Left kidney (tissue), 2 donors: ENCODE data around the gene POLR2L. TPM values are rescaled to one million over a fixed set of nuclear protein-coding genes. Genes with fewer than 3 reads are reported as not detected.
A peak's percentile ranks its signal among the peaks of the same experiment; 100 is the strongest.

Source experiments
- DNase-seq: peaks from one replicate; pipeline ENCODE4 v3.0.0-alpha.2; 2013
- polyA plus RNA-seq: library from polyadenylated mRNA; unstranded; fragments of 120-200 nt; gene quantifications from one replicate; pipeline ENCODE4 v1.2.1, GENCODE V29; 2013; ENCODE audit not compliant: insufficient read length

POLR2L gene
- polyA plus RNA-seq, 1 donor, result 71.9 TPM

DNA sequence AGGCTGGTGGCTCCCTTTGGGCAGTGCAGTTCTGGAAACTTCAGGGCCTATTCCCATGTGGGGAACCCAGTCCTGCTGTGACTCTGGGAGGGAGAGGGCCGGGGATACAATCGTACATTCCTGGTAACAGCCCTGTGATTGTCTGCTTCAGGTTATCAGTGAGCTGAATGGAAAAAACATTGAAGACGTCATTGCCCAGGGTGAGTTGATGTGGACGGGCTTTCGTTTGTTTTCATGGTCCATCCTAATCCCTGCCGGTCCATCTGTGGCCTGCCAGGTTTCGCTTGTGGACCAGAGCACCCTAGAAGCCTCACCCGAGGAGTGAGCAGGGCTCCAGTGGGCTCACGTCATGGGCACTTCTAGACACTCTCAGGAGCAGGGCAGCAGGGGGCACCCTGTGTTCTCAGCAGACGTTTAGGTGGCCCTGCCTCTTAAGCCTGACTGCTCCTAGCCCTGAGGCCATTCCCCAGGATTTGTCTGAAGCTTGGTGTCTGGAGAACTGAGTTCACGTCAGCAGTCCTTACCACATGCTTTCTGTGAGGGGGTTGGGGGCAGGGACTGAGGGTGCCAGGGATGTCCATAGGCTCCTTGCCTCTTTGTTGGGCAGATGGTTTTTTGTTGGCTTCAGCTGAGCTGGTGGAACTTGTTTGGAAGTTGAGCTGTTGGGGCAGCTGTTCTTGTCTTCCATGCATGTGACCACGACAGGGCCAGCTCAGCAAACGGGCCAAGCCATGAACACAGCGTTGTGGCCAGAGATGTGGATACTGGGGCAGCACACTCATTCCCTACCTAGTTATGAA, 30.7 kb downstream of the POLR2L start:
- no peak for DNase-seq

DNA sequence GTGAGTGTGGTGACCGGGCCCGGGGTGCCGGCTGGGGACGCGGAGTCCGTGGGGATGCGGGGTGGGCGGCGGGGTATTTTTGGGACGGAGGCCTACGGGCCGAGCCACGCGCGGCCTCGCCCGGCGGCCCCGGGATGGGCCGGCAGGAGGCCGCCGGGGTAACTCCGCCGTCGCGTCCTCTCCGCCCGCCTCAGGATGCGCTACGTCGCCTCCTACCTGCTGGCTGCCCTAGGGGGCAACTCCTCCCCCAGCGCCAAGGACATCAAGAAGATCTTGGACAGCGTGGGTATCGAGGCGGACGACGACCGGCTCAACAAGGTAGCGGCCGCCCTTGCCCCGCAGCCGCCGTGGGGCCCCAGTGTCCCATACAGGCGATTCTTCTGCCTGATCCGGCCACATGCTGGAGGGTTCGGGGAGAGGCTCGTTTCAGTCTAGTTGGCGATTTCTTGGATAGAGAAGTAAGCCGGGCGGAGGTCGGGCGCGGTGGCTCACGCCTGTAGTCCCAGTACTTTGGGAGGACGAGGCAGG, 32.2 kb downstream of the POLR2L start:
- DNase-seq, result no peak

DNA sequence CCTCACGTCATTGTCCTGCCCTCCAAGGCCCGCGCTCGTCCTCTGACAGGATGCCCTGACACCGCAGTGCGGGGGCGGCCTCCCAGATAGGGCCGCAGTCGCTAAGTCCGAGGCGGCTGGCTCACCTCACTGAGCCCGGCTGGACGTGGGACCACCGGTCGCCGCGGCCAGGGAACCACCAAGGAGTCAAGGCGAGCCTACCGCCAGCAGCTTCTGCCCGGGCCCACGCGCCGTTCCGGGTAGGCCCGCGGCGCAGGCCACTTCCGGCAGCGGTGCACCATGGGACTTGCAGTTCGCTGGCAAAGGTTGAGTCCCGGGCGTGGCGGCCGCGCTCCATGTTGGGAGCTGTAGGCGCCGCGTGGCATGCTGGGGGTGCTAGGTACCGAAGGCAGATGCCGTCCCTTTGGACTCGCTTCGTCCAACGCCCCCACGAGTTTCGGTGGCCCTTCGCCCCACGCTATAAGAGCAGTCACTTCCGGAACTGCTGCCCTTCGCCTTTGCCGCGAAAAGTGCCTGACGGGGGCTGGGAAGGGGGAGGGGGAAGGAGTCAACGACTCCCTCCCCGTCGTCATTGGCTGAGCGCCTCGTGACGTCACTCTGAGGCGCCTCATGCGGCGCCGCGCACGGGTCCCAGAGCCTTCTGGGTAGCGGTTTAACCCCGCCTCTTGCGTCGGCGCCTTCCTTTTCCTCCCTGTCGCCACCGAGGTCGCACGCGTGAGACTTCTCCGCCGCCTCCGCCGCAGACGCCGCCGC, 32.9 kb downstream of the POLR2L start, which contains the start of gene RPLP2:
Gene RPLP2 (plus strand): TSS at position 681 of the 753 bp plus-strand sequence. CDS start 268 bp downstream, outside the sequence.
- DNase-seq, result peak; percentile 98

DNA sequence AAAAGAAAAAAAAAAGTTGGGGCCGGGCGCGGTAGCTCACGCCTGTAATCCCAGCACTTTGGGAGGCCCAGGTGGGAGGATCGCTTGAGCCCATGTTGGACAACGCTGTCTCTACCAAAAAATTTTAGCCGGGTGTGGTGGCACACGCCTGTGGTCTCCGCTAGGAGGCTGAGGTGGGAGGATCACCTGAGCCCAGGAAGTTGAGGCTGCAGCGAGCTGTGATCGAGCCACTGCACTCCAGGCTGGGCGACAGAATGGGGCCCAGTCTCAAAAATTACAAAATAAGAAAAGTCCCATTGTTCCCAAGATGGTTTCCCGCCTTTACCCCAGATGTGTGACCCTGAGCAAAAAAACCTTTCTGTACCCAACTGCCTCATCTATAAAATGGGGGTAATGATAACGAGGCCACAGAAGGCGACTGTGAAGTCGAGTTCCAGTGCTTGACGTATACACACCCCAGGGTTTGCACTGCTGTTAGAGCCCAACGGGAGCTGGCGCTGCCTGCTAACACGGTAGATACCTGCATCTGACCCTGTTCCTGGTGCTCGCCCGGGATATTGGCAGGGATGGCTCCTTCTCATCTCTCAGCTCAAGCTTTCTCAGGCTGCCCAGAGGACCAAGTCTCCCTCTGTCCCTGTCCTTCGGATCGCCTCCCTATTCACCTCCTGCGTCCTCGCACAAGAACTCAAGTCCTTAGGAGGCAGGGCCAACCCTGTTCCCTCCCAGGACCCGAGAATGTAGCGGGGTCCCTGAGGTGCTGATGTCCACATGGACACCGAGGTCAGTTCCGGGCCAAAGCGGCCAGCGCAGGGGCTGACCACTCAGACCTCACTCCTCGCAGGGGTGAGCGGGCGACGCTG, 33.7 kb downstream of the POLR2L start:
- DNase-seq, result no peak

DNA sequence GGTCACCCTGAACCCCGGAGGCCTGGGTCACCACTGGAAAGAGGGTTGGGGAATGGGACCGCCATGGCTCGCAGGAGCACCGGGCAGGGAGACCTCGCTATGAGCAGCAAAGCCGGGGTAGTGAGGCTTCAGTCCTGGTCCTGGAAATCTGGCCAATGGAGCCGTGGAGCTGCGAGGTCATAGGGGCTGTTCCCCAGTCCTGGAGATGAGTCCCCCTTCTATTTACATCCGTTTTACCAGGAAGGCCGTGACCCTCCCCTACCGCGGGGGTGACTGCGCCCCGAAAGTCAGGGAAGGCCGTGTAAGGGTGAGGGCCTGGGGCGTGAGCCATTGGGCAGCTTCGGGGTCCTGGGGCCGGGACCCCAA, 37.7 kb downstream of the POLR2L start:
- DNase-seq, result no peak

DNA sequence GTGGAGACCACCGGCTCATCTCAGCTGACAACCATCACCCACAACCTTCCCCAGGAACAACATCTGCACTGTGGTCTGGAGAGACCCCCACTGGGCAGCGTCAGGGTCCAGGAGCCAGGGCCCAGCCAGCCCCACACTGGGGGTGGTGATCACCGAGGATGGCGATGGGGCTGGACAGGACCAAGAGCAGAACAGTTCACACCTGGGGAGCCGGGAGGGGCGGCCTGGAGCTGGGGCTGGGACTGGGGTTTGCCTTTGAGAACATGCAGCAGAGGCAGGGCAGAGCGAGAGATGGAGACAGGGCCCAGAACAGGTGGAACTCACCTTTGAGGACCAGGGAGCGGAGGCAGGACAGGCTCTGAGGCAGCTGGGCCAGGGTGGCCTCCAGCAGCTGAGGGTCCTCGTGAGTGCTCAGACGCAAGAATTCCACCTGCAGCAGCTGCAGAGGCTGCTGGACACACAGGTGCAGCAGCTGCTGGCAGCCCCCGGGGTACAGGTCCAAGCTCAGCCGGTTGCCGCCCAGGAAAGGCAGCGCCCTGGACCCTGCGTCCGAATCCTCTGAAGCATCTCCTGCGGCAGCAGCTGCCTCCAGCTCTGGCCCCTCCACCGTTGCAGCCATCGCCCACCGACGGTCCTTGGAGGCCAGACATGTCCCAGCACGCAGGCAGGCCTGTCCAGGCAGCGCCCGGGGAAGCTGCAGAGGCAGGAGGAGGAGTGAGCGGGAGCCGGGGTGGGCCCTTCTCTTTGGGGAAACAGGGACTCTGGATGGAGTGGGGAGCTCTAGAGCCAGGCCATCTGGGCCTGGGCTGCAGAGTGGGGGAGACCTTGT, 38.3 kb downstream of the POLR2L start:
- DNase-seq, result no peak

DNA sequence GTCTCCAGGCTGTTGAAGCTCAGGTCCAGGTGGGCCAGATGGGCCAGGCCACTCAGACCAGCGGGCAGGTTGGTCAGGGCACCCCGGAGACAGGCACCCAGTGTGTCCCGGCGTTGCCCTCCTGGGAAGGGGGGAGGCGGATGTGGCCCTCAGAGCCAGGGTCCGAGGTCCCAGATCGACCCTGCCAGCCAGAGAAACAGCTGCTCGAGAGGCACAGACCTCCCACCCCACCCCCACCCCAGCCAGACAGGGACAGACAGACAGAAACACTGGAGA, 38.9 kb downstream of the POLR2L start:
- no peak for DNase-seq

DNA sequence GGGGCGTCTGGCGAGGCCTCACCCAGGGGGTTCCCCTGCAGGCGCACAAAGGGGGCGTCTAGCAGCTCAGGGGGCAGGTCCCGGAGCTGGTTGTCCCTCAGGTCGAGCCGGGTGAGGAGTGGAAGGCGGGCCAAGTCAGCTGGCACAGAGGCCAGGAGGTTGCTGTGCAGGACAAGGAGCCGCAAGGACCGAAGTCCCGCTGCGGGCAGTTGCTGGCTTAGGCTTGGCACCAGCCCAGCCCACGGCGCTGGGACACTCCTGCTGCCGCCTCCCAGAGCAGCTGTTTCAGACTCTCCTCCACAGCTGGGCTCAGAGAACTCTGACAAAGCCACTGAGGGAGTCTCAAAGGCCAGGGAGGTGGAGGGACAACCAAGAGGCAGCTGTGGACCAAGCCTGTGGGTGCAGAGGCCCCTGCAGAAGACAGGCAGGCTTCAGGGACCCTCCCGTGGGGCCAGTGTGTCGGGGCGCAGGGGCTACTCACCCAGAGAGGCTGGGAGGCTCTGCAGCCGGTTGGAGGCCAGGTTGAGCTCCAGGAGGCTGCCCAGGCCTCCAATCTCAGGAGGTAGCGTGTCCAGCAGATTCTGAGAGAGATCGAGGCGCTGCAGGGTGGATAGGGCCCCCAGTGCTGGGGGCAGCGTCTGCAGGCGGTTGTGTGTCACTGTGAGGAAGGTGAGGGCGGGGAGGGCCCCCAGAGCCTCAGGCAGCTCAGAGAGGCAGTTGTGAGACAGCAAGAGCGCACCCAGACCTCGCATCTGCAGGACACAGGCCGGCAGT, 39.4 kb downstream of the POLR2L start:
- DNase-seq, result no peak

DNA sequence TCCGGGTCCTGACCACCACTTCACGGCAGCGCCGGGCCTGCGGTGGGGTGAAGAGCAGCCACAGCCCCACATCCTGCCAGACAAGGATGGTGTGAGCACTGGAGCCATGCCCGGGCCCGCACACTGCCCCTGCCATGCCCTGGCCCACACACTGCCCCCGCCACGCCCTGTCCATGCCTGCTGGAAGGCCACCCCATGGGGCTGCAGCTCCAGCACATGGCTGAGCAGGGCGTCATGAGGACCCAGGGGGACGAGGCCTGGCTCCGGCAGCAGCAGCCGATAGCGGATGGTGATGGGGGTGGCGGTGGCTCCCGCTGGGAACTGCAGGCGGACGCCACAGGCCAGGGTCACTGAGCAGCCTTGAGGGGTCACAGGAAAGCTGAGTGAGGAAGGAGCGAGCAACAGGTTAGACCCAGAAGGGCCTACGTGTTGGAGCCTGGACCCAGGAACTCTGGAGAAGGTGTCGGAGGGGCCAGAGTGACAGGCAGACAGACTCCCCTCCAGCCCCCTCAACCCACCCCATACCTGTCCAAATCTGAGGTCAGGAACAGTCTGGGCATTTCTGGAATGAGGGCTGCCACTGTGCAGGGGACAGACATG, 40.2 kb downstream of the POLR2L start:
- no peak for DNase-seq

DNA sequence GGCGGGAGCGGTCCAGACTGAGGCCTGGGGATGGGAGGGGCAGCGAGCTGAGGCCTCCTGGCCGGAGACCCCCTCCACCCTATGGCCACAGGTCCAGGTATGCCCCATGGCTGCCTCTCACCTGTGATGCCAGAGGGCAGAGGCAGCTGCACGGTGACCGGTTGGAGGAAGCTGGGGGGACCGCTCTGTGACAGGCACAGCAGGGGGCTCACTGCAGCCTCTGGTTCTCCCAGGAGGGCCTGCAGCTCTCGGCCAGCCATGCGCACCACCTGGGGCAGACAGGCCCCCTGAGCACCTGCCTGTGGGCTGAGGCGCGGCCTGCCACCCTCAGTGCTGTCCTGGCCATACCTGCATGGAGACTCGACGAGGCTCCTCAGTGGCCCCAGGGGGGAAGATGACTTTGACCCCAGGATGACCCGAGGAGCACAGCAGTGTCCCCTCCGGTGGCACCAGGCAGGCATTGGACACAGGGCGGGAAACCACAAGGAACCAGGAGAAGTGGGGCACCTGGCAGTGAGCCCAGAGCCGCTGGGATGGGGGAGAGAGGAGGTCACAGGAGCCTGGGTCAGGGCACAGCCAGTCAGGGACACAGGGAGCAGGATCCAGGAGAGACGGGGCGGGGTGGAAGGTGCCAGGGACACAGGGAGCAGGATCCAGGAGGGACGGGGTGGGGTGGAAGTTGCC, 41.1 kb downstream of the POLR2L start:
- DNase-seq, result no peak

DNA sequence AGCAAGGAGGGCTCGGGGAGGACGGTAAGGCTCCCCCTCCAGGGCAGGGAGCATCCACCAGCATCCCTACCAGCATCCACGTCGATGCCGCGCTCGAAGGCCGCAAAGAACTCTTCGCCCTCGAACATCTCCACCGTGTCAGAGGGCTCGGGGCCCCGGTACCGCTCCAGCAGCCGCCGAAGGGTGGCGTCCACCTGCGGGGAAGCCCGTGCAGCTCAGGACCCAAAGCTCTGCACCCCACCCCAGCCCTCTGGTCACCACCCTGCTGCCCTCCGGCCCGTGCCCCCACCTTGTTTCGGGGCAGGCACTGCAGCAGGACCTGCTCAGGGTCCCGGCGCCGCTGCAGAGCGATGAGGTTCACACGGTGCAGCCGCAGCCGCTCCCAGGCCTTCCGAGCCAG, 41.9 kb downstream of the POLR2L start:
- no peak for DNase-seq

DNA sequence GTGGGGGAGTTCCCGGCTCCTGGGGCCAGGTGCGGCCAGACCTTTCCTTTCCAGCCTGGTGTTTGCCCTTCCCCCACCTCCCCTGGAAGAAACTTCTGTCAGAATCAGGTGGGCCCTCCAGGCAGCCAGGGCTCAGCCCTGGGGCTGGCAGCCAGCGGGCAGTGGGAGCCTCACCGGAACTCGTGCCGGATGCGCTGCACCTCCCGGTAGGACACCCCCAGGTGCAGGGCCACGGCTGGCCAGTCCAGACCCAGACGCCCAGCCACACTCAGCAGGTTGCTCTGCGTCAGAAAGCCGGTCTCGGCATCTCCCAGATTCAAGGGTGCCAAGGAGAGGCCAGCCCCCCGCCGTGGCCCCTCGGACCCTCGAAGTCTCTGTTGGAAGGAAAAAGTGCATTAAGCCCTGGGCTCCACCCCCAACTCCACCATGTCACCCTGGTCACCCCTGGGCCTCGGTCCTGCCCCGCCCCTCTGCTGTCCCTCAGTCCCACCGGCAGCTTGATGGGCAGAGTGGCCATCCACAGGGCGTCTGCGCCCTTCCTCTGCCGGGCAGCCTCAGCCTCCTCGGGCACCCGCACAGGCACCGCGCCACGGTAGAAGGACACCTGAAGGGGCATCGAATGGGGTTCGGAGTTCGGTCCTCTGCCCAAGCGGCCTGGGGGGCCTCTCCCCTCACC, 42.5 kb downstream of the POLR2L start:
- DNase-seq, result no peak

DNA sequence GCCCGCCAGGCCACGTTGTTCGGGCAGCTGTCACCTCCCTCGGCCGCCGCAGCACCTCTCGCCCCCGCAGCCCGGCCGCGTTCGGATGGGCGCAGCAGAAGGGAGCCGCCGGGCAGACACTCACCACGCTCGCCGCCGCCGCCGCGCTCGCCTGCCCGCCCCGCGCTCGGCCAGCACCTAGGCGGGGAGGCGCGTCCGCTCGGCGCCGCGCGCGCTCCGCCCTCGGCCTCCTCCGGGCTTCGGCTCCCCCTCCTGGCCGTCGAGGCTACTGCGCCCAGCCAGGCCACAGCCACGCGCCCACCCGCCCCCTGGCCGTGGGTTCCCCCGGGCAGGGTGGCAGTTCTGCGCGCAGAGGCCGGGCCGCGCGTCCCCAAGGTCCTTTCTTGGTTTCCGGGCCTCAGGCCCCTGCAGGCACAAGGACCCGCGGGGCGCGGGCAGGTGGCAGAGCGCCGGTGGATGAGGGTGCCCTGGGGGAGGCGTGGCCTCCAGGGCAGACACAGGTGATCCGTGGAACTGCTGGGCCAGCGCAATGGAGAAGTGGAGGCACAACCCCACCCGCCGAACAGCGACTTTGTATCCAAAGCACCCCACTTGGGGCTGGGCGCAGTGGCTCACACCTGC, 44.1 kb downstream of the POLR2L start, which contains the start of gene SLC25A22:
Gene SLC25A22 (minus strand): TSS at position 189 of the 621 bp plus-strand sequence. CDS start 3,275 bp downstream, outside the sequence.
- no peak for DNase-seq

DNA sequence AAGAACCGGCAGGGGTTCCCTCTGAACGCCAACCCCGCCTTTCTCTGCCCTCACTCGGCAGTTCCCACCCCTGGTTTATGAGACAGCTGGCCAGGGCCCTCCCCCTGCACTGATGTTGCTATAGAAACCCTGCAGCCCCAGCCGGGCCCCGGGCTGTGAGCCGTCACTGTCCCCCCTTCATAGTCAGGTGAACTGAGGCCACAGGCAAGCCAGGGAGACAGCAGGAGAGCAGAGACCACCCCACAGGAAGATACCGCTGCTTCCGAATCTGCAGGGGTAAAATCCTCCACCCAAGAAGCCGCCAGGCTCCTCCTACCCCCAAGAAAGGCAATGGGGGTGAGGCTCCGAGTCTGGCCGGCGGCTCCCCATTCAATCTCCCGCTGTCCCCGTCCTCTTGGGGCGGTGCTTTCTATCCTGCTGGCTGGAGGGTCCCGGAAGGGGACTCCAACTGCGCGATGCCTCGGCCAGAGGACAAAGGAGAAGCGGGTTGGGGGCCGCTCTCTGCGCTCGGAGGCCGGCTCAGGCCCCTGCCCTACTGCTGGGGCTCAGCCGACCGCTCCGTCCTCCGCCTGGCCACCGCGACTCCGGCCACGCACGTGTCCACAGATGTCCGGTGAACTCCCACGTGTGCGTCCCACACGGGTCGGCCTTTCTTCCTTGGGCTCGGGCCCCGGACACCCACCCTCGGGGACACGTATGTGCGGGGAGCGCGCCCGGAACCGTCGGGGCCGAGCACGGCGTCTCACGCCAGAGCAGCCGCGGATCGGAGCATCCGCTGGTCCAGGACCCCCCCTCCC, 44.8 kb downstream of the POLR2L start:
- no peak for DNase-seq

DNA sequence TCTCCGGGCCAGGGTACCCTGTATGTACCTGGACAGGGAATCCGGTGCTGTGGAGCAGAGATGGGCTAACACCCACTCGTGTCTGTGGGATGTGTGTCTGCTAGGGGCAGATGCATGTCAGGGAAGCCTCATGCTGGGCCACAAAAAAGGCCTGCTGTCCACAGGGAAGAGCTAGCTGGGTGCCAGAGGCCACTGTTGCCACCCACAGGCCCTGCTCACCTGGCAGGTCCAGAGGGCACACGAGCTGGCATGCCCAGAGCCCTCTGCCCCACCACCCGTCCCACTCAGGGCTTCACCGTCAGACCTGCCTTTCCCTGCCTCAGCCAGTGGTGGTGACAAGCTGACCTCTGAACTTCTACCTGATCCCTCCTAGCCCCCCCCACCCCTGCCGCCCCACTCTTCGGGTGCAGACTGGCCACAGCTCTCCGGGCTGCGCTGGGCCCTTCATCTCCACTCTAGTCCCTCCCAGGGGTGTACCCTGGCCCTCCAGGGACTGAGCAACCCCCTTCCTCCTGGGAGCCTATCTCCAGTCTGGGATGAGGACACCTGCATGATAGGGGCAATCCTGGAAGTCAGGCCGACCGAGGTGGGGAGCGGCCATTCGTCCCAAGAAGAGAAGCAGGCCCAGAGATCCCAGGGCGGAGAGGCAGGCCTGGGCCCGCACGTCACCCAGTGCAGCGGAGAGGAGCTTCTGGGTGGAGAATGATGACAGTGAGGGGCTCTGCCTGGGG, 45.6 kb downstream of the POLR2L start:
- DNase-seq, result no peak

DNA sequence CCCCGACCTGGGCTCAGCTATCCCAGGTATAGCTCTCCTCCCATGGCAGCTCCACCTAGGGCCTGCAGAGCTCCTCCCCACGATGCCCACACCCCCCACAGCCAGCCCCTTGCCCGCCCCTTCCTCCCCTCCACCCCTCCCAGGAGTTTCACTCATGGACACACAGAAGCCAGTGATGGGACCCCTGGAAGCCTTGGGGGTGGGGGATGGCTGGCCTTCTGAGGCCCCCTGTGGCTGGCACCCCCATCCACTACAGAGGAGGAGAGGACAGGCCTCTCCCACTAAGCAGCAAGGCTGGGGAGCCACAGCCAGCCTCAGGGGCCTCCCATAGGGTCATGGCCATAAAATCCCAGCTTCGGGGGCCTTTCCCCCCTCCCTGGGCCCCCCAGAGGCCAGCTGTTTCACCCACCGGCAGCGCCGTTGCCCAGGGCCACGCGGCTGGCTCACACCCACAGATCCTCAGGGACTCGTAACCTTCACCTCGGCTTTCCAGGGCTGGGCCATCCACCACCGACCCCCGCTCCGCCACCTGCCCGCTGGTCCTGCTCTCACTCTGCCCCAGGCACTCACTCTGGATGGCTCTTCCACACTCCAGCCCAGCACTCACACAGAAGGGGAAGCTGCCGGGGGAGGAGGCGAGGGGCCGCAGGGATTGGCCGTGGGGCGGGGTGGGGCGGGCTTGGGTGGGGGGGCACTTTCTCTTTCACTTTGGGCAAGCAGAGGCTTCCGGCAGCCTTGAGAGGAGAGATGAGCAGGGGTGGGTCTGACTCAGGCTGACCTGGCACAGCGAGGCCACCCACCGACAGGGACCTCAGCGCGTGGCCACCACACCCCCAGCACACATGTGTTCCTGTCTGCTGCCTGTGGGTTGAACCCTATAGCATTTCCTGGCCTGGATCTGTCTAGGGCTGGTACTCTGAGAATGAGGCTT, 46.4 kb downstream of the POLR2L start:
- DNase-seq, result no peak
